ENCODE measurements around the gene FAM168A. TPM values are rescaled to one million over a fixed set of nuclear protein-coding genes. Genes with fewer than 3 reads are reported as not detected.

Gene FAM168A
- total RNA-seq, 4 donors from 2014 or later, result 31.1 to 50.8 (median 41.1) TPM

GRCh38 chr11:73566422-73566821 lies 31.5 kb downstream of the FAM168A start:
- no peaks in the 10 kb centered on the region for H3K9me3 ChIP-seq
- no peak overlapping the region for H3K4me3 ChIP-seq
- no peak for TF ChIP-seq CTCF (IDR thresholded peaks at IDR 0.05)
- no peak for TF ChIP-seq POLR2AphosphoS5 (IDR thresholded peaks at IDR 0.05)
- H3K27me3 ChIP-seq, result no peaks in the 10 kb centered on the region
- H3K36me3 ChIP-seq, result peaks cover 0 to 5% (median 0%) of the 10 kb centered on the region in 4 donors
- no peak for DNase-seq (ENCODE audit: extremely low spot score)
- H3K4me1 ChIP-seq, result peaks cover 0 to 9% (median 5%) of the 10 kb centered on the region in 4 donors
- H3K27ac ChIP-seq (replicated peaks in 1 of 4), result no peak overlapping the region
- intact Hi-C loops (cut with DNase I), result no loop called here

DNA sequence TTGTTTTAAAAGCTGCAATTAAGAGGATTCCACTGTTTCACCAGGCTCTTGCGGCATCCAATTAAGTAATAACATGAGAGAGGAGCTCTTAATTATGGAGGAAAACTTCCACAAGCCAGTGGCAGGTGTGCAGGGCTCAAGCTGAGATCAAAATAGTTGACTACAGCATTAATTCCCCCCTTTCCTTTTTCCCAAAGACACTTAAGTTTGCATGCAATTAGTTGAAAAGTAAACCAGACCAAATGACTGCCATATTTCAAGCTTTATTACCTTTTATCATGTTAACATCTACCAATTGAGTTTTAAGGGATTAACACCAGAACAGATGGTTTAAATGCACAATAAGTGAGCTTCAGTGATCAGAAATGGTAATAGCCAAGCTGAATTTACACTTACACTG lies 32.1 kb downstream of the FAM168A start:
- H3K9me3 ChIP-seq, result no peaks in the 10 kb centered on the region
- no peak for DNase-seq (ENCODE audit: extremely low spot score)
- 100% methylated on average over 1 of the region's 1 CpG for WGBS
- intact Hi-C loops (cut with DNase I), result no loop called here
- no peaks in the 10 kb centered on the region for H3K27me3 ChIP-seq
- TF ChIP-seq CTCF (IDR thresholded peaks at IDR 0.05) (no peak), POLR2AphosphoS5 (IDR thresholded peaks at IDR 0.05) (no peak), EP300 (IDR thresholded peaks at IDR 0.05) (no peak), POLR2A (IDR thresholded peaks at IDR 0.05; ENCODE audit: low read depth) (no peak)
- H3K4me3 ChIP-seq, result no peak overlapping the region
- H3K27ac ChIP-seq (replicated peaks in 1 of 4), result no peak overlapping the region
- H3K4me1 ChIP-seq, result peaks cover 0 to 9% (median 5%) of the 10 kb centered on the region in 4 donors
- H3K36me3 ChIP-seq, result peaks cover 0 to 5% (median 0%) of the 10 kb centered on the region in 4 donors

DNA sequence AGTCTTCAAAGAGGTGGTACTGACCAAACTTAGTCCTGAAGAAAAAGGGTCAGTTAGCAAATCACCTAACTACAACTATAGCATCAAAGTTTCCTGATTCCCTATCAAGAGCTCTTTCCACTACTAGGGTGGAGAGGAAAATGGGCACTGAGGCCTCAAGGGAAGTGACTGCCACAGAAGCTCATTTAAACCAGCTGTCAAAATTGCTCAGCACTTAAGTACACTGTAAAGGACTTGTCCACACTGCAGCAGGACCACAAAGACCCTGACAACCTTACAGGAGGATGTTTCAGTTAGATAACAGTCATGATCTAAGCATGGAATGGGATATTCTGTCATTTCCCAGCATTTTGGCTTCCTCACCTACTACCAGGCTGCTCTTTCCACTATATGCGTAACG lies 33.0 kb downstream of the FAM168A start:
- TF ChIP-seq POLR2A (IDR thresholded peaks at IDR 0.05; ENCODE audit: low read depth) (no peak), EP300 (IDR thresholded peaks at IDR 0.05) (no peak), CTCF (IDR thresholded peaks at IDR 0.05) (no peak), POLR2AphosphoS5 (IDR thresholded peaks at IDR 0.05) (no peak)
- intact Hi-C loops (cut with DNase I), result no loop called here
- H3K27me3 ChIP-seq, result no peaks in the 10 kb centered on the region
- no peak for DNase-seq (ENCODE audit: extremely low spot score)
- H3K9me3 ChIP-seq, result no peaks in the 10 kb centered on the region
- no peak overlapping the region for H3K4me3 ChIP-seq
- H3K4me1 ChIP-seq, result peaks cover 3 to 12% (median 6%) of the 10 kb centered on the region in 4 donors
- 87% methylated on average over 2 of the region's 2 CpGs for WGBS
- peaks cover 0 to 5% (median 0%) of the 10 kb centered on the region in 4 donors for H3K36me3 ChIP-seq
- no peak overlapping the region for H3K27ac ChIP-seq (replicated peaks in 1 of 4)

DNA sequence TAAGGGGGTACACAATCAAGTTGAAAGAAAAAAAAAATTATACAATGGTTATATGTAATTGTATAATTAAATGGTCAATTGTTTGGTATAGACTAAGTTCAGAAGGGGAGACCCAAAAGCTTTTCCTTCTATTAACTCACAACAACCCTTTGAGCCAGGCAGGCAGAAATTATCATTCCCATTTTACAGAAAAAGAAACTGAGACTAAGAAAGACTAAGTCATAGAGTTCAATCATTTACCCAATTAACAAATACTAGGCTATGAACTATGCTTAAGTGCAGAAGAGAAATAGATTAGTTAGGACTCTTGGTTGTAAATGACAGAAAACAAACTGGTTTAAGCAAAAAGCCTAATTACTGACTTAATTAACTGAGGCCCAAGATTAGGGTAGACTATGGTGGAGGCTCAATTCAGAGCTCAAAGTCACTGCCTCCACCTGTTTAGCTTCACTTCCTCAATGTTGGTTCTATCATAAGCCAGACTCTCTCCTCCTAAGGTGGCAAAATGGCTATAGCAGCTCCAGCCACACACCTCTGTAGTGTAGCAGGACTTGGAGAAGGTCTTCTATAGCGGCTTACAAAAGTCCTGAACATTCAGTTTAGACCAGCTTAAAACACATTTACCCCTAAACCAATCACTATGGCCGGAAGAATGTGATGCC lies 34.2 kb downstream of the FAM168A start:
- intact Hi-C loops (cut with DNase I), result no loop called here
- Histone ChIP-seq H3K9me3 (no peaks in the 10 kb centered on the region), H3K4me1 (peaks cover 9 to 15% (median 11%) of the 10 kb centered on the region in 4 donors), H3K27me3 (no peaks in the 10 kb centered on the region), H3K27ac (replicated peaks in 1 of 4) (no peak overlapping the region), H3K4me3 (no peak overlapping the region), H3K36me3 (no peaks in the 10 kb centered on the region)
- no peak for DNase-seq (ENCODE audit: extremely low spot score)
- 95% methylated on average over 2 of the region's 2 CpGs for WGBS
- TF ChIP-seq CTCF (IDR thresholded peaks at IDR 0.05) (no peak), POLR2AphosphoS5 (IDR thresholded peaks at IDR 0.05) (no peak), EP300 (IDR thresholded peaks at IDR 0.05) (no peak), POLR2A (IDR thresholded peaks at IDR 0.05; ENCODE audit: low read depth) (no peak)

DNA sequence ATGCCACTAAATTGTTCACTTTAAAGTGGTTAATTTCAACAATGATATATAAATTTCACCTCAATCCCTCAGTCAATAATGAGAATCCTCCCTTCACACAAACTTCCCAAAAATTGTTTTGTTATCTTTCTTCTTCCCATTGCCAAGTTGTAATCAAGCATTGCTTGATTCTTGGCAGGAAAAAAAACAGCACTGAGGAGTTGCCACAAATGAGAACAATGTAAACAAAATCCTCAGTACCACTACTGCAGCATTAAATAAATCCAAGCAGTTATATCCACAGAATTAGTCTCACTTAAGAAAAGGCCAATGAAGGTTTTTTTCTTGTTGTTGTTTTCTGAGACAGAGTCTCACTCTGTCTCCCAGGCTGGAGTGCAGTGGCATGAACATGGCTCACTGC lies 38.2 kb downstream of the FAM168A start:
- Histone ChIP-seq H3K27me3 (no peaks in the 10 kb centered on the region), H3K9me3 (no peaks in the 10 kb centered on the region), H3K27ac (replicated peaks in 1 of 4) (no peak overlapping the region), H3K4me3 (no peak overlapping the region), H3K4me1 (peaks cover 8 to 19% (median 14%) of the 10 kb centered on the region in 4 donors), H3K36me3 (no peaks in the 10 kb centered on the region)
- intact Hi-C loops (cut with DNase I), result no loop called here
- DNase-seq (ENCODE audit: extremely low spot score), result no peak
- TF ChIP-seq POLR2A (IDR thresholded peaks at IDR 0.05; ENCODE audit: low read depth), result no peak
- TF ChIP-seq POLR2AphosphoS5 (IDR thresholded peaks at IDR 0.05), result no peak
- no peak for TF ChIP-seq EP300 (IDR thresholded peaks at IDR 0.05)
- no peak for TF ChIP-seq CTCF (IDR thresholded peaks at IDR 0.05)

Data from esophagus muscularis mucosa (tissue), 4 donors.